ENCODE data around the gene KRT76.

DNA sequence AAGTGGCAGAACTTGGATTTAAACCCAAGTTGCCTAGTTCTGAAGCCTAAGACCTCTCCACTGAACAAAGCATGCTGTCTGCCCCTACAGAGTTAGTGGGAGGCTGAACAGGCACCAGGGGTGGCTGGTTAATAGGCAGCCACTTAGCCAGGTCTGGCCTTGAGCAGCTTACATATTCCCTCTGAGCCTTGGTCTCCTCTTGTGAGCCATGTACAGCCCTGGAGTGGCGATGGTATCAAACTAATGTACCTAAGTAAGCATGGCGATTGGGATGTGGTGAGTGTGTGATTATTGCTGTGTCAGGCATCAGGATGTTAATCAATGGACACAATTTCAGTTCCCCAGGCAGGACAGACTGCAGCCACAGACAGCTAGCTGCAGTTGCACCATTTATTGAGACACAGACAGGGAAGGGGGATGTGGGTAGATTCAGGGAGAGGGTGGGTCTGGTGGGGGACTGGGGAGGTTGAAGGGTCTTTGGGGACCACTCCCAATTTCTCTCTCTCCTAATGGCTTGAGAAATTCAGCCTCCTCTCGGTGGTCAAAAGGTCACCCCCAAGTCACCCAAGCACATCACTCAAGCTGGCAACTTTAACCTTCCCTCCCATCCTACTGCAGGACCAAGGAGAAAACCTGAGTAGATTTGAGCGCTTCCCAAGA lies 44.1 kb upstream of the KRT76 start:
- TF ChIP-seq, protein P1, sequence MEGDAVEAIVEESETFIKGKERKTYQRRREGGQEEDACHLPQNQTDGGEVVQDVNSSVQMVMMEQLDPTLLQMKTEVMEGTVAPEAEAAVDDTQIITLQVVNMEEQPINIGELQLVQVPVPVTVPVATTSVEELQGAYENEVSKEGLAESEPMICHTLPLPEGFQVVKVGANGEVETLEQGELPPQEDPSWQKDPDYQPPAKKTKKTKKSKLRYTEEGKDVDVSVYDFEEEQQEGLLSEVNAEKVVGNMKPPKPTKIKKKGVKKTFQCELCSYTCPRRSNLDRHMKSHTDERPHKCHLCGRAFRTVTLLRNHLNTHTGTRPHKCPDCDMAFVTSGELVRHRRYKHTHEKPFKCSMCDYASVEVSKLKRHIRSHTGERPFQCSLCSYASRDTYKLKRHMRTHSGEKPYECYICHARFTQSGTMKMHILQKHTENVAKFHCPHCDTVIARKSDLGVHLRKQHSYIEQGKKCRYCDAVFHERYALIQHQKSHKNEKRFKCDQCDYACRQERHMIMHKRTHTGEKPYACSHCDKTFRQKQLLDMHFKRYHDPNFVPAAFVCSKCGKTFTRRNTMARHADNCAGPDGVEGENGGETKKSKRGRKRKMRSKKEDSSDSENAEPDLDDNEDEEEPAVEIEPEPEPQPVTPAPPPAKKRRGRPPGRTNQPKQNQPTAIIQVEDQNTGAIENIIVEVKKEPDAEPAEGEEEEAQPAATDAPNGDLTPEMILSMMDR (IDR thresholded peaks at IDR 0.05): no peak
- TF ChIP-seq POLR2A (IDR thresholded peaks at IDR 0.05): no peak

Data from uterus (tissue), 2 donors.